DMS 273 treated with DMSO at 0.1 percent for 48 hours (cell line): ENCODE measurements around the gene F7.
A peak's percentile ranks its signal among the peaks of the same experiment; 100 is the strongest.
"Not testable (repeated sequence)": the region's sequence is repeated elsewhere in the genome, so short reads cannot be mapped to it uniquely, and the experiment has no call there.

Experiments
- DNase-seq: peaks from one replicate; lab custom pipeline; 2025; lab: John Stamatoyannopoulos, UW

The F7 gene

DNA sequence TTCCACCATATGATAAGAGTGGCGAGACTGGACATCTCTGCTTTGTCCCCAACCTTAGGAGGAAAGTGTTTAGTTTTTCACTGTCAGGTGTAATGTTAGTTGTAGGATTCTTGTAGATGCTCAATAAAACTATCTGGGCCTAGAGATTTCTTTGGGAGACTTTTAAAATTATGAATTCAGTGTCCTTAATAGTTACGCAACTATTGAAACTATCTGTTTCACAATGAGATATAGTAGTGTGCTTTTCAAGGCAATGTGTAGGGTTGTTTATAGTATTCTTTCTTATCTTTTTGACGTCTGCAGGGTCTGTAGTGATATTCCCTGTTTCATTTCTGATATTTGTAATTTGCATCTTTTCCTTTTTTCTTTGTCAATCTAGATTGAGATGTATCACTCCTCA lies 33.2 kb upstream of the F7 start:
- no peak for DNase-seq

GRCh38 chr13:113073942-113074341 lies 31.6 kb upstream of the F7 start:
- DNase-seq = no peak

DNA sequence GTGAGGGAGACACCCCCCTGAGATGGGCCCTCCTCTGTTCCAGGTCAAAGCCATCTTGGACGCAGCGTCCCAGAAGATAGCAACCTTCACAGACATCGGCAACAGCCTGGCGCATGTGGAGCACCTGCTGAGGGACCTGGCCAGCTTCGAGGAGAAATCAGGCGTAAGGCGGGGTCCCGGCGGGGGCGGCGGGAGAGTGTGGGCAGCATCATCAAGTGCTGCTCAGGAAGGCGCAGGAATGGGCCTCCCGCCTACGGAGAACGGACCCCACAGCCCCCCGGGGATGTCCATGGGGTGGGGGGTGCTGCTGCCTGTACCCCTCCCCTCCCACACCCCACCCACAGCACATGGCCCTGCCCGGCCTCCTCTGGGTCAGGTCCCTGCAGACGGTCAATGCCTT lies 31.2 kb upstream of the F7 start:
- no peak for DNase-seq

DNA sequence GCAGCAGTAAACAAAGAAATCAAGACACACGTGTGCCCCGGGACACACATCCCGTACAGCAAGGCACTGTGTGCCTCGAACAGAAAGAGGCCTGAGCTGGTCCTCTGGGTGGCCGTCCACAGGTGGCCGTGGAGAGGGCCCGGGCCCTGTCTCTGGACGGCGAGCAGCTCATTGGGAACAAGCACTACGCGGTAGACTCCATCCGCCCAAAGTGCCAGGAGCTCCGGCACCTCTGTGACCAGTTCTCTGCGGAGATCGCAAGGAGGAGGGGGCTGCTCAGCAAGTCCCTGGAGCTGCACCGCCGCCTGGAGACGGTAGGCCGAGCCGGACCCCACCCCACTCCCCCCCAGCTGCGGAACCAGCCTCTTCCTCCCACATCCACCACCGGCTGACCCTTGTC lies 30.7 kb upstream of the F7 start:
- no peak for DNase-seq

DNA sequence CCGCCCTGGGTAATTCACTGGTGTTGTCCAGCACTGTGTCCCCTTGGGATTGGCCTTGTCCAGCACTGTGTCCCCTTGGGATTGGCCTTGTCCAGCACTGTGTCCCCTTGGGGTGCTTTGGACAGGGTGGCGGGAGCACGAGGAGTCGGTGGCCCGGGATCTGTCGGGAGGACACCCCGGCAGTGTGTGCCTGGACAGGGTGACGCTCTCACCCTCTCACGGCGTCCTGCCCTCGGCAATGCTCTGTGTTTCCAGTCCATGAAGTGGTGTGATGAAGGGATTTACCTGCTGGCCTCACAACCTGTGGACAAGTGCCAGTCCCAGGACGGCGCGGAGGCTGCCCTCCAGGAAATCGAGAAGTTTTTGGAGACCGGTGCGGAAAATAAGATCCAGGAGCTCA lies 29.9 kb upstream of the F7 start:
- DNase-seq = no peak

DNA sequence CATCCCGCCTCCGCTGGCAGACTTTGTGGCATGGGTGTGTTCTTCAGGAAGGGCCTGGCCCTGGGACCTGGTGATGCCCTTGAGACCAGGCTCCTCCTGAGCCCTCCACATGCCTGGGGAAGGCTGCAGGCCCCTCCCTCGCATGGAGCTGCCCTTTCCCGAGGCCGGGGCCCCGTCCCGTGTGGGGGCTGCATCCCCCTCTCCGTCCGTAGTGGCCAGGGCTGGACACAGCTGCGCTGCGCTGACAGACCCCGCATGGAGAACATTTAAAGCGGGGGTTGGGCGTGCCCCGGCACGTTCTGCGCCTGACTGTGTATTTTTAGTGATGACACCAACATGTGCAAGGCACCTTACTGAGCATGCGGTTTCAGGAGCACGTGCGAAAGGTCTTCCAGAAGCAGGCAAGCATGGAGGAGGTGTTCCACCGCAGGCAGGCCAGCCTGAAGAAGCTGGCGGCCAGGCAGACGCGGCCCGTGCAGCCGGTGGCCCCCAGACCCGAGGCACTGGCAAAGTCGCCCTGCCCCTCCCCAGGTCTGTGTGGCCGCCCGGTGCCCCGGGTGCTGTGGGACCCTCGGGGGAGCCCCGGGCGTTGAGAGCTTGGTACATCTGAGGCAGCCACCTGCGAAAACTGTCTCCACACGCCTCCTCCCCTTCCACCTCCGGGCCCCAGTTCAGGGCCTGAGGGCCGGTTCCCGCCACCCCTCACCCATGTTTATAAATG lies 28.8 kb upstream of the F7 start:
- DNase-seq = no peak

GRCh38 chr13:113077566-113077952 lies 28.0 kb upstream of the F7 start:
- DNase-seq = no peak

- peak; percentile 55 for DNase-seq
Observed at GRCh38 chr13:113077953-113078901, 27.4 kb upstream of the F7 start.

- DNase-seq = peak; percentile 55
Observed at GRCh38 chr13:113078902-113079780, 26.4 kb upstream of the F7 start.

GRCh38 chr13:113079781-113080080 lies 25.9 kb upstream of the F7 start:
- DNase-seq = not testable (repeated sequence)

DNA sequence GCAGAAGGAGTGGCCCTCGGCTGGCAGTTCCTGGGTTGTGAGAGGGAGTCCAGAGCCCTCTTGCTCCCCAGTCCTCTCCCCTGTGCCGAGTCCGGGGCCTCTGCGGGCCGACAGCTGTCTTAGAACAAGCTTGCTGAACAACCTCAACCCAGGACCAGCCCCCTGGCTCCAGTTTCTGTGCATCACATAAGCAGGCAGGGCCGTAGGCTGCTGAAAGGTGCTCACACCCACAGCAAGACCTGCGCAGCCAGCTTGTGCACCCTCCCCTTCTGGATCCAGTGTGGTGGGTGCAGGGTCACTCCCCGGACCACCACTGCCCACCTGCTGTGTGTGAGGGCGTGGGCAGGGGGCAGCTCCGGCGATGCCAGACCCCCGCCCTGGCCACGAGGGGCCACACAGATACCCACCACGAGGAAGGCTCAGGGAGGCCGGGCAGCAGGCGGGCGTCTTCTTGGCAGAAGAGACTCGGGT lies 25.2 kb upstream of the F7 start:
- DNase-seq = no peak

GRCh38 chr13:113080901-113081521 lies 24.6 kb upstream of the F7 start:
- DNase-seq = no peak

- no peak for DNase-seq
Observed at GRCh38 chr13:113082198-113083021, 23.2 kb upstream of the F7 start.

DNA sequence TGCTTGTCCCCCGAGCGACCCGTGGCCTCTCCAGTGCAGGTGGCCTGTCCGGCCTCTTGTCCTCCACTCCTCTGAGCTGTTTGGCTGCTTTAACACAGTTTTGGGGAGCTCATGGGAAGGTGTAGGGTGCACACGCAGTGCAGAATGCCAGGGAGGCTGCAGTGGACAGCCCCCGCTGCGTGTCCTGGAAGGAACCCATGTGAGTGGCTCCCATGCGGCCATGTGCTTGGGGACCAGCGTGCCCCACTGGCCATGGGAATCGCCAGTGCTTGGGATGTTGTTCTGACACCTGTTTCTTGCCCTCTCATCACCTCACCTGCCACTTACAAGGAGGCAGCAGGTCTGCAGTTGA lies 22.6 kb upstream of the F7 start:
- DNase-seq = no peak

- peak; percentile 2 for DNase-seq
Observed at GRCh38 chr13:113083402-113084061, 22.1 kb upstream of the F7 start.

DNA sequence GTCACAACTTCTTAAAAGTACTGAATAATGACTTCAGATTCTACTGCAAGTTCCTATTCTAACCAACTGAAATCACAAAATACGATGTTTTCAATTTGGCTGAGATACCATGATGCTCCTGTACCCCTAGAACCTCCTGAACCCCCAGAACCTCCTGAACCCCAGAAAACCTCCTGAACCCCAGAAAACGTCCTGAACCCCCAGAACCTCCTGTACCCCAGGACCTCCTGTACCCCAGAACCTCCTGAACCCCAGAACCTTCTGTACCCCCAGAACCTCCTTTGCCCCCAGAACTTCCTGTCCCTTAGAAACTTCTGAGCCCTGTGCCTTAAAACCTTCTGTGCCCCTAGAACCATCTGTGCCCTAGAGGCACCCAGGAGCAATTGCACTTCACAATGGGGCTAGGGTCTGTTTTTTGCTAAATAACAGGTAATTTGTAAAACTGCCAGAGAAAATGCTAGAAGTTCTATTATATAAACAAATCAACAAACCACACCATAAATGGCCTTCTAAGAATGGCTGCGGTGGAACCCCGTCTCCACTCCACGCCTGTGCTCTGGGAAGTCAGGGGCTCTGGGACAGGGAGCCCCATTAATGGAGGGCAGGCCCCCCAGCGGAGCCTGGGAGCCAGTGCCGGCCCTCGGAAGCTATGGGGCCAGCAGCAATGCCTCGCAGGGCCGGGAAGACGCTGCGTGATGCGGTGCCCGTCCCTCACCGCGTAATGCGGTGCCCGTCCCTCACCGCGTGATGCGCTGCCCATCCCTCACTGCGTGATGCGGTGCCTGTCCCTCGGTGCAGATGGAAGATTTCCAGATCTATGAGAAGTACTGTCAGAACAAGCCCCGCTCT lies 21.3 kb upstream of the F7 start:
- DNase-seq = no peak

DNA sequence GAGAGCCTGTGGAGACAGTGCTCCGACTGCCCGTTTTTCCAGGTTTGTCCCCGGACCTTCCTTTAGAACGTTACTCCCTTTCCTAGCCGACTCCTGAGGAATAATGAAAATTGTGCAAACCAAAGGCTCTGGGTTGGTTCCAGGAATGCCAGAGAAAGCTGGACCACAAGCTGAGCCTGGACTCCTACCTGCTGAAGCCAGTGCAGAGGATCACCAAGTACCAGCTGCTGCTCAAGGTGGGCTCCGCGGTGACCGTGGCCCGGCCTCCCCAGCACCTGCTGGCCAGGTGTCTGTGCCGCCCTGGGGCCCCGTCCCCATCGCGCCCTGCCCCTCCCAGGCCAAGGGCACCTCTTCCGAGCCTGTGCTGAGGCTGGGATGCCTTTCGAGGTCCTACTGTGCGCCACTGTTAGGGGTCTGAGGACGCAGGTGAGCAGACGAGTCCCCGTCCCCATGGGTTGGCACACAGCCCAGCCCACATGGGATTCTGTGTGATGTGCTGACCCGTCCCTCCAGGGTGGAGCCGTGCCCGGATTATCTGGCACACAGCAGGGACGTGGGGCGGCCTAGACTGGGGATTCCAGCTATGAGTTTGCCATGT lies 20.5 kb upstream of the F7 start:
- no peak for DNase-seq

DNA sequence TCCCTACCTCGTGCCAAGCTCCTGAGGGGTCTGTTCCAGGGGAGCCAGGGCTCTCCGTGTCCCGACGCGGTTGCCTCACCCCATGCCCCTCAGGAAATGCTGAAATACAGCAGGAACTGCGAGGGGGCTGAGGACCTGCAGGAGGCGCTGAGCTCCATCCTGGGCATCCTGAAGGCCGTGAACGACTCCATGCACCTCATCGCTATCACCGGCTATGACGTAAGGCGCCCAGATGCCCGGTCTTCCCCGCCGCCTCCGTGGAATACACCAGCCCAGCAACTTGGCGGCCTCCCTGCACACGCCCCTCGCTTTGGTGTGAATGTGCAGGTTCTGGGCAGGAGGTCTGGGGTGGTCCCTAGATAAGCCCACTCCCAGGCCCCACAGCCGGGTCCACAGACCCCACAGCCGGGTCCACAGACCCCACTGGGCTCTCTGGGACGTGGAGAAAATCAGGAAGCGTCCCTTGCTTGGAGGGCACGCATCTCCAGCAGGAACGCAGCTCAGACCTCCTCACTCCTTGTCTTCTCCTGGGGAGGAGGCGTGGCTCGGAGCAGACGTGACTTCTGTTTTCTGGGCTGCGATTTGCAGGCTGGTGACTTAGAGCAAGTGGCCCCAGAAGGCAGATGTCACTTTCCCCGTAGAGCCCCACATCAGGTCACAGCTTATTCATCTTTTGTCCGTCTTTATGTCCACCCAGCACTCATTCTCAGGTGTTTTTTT lies 19.4 kb upstream of the F7 start:
- no peak for DNase-seq
